Activated CD8-positive, alpha-beta memory T cell treated with anti-CD3 and anti-CD28 coated beads for 1 hour (primary cell): ENCODE measurements around the gene SOX3.

Experiments used
- DNase-seq, 2 donors: peaks; one replicate each; pipeline ENCODE4 v3.0.0-alpha.2; 2020; ENCODE audit warnings: low read depth in 1 of 2; ENCODE audit errors: extremely low read depth in 1 of 2

SOX3 gene

DNA sequence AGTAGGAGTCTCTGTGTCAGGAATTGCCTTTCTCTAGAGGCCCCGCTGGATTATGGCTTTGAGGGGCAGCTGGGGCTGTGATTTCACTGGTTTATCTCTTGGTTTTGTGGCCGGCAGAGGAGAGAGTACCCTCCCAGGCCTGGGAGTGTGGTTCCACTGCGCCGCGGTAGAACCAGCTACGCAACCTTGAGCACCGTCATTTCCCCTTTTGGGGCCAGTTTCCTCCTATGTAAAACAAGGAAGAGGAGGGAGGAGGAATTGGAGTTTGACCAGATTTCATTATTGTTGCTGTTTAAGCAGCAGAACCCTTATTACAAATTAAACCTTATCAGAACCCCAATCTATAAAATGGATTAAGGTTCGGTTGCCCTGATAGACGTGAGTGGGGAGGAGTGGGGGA, 4.4 kb downstream of the SOX3 start:
- no peak for DNase-seq

GRCh38 chrX:140495739-140496138, 9.1 kb downstream of the SOX3 start:
- DNase-seq, result no peak

- no peak for DNase-seq
Measured at GRCh38 chrX:140492066-140492994, 12.5 kb downstream of the SOX3 start.

DNA sequence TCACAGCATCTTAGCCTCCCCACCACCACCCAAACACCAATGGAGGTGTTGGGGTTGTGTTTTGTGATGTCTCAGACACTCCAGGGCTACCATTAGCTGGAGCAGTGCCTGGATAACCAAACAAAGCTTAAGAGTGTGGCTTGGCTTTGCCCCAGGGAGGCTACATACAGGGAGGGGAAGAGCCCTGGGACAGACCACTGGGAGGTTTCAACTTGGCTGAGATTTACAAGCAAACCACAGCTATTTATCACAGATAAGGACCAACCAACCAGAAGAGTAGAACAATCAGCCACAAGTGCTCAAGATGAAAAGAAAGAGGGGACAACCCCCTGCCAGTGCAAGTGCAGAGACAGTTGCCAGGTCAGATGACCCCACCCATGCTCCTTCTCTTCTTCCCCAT, 24.1 kb downstream of the SOX3 start:
- DNase-seq, result no peak

DNA sequence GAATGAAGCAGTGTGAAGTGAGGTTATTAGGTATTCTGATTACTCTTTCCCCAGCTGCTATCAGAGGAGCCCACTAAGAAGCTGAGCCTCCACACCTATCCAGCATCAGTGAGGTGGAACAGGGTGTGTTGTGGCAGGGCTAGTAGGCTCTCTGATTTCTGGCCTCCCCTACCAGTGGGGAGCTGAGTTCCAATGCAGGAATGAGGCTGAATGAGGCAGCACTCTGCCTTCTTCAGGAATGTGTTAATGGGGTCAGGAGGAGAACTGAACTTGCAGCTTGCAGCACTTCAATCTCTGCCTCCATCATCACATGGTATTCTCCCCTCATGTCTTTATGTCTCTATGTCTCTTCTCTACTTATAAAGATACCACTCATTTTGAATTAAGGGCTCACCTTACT, 26.9 kb downstream of the SOX3 start:
- DNase-seq, result no peak

- no peak for DNase-seq
Measured at GRCh38 chrX:140475025-140475424, 29.8 kb downstream of the SOX3 start.

DNA sequence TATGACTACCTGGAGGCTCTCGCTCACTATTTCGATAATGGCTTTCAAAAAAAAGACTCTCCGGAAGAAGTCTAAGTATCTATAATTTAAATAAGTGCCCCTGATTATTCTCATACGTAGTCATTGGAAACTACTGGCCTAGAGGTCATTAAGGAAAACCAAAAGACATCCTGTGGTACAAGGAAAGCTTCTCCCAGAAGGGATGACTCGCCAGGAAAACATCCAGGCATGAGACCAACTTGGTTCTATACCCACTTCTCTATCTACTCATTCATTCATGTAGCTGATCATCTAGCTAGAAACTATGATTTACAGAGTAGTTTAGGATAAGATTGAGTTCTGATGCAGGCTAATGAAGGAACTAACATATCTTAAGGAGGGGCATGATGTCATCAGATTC, 37.7 kb downstream of the SOX3 start:
- DNase-seq, result no peak
